ENCODE results near the gene CGAS.

DNA sequence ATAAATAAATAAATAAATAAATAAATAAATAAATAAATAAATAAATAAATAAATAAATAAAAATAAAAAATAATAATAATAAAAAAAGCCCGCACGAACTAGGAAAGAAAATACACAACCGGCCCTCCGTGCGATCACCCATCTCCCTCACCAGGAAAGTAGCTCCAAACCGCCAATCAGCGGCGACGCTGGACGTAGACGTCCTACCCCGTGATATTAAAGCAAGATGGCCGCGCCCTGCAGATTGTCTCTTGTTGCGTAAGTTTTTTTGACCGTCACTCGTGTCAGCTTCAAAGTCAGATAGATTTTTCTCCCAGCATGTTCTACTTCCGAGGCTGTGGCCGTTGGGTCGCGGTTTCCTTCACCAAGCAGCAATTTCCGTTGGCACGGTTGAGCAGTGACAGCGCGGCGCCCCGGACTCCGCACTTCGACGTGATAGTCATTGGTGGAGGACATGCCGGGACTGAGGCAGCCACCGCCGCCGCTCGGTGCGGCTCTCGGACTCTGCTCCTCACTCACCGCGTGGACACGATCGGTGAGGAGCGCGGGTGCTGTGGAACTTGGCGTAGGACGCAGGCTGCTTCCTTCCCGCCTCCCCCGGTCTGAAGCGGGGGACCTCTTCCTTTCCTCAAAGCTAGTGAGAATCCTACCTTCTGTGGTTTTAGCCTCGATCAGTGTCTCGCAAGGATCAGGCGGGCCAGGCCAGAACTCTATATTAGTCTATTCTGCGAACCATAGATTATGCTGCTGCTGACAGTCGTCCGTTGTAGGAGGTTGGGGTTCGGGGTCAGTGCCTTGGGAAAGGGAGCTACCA is 9.6 kb upstream of the CGAS start, which contains the start of gene MTO1:
- TF ChIP-seq SUZ12 (IDR thresholded peaks at IDR 0.05; ENCODE audit: extremely low read depth, insufficient read depth, insufficient read length): no peak
- TF ChIP-seq ZNF274 (IDR thresholded peaks at IDR 0.05; ENCODE audit: low read depth, low read length): no peak
